ENCODE data around the gene SLC13A2. TPM values are rescaled to one million over a fixed set of nuclear protein-coding genes. Genes with fewer than 3 reads are reported as not detected.

SLC13A2 gene
- total RNA-seq, 4 donors from 2014 or later: not detected

GRCh38 chr17:28477928-28478327 is 4.5 kb downstream of the SLC13A2 start:
- Histone ChIP-seq H3K4me3 (replicated peaks in 1 of 3) (no peak overlapping the region), H3K9me3 (no peaks in the 10 kb centered on the region), H3K27me3 (no peaks in the 10 kb centered on the region), H3K4me1 (peaks cover 12 to 29% of the 10 kb centered on the region in 2 donors), H3K36me3 (no peaks in the 10 kb centered on the region), H3K27ac (no peak overlapping the region)
- DNase-seq: no peak
- intact Hi-C loops (cut with DNase I): no loop called here
- TF ChIP-seq POLR2A (IDR thresholded peaks at IDR 0.05) (no peak), CTCF (IDR thresholded peaks at IDR 0.05) (no peak)
- 92 to 93% methylated on average over 7 of the region's 7 CpGs for WGBS, 2 donors

- Histone ChIP-seq H3K27me3 (no peaks in the 10 kb centered on the region), H3K4me3 (replicated peaks in 1 of 3) (no peak overlapping the region), H3K4me1 (peaks cover 12 to 29% of the 10 kb centered on the region in 2 donors), H3K36me3 (no peaks in the 10 kb centered on the region), H3K27ac (peak overlapping the region in 1 of 3 donors; percentile 72), H3K9me3 (no peaks in the 10 kb centered on the region)
- no peak for TF ChIP-seq CTCF (IDR thresholded peaks at IDR 0.05)
- WGBS, 2 donors: 57 to 68% methylated on average over 3 of the region's 3 CpGs
- intact Hi-C loops (cut with DNase I): no loop called here
- DNase-seq: no peak
These were observed 5.5 kb downstream of the SLC13A2 start for GRCh38 chr17:28478712-28479615.

GRCh38 chr17:28480278-28480677 is 6.8 kb downstream of the SLC13A2 start:
- intact Hi-C loops (cut with DNase I): no loop called here
- WGBS, 2 donors: 81 to 82% methylated on average over 5 of the region's 5 CpGs
- TF ChIP-seq POLR2A (IDR thresholded peaks at IDR 0.05): no peak
- TF ChIP-seq CTCF (IDR thresholded peaks at IDR 0.05): no peak
- H3K36me3 ChIP-seq: no peaks in the 10 kb centered on the region
- no peaks in the 10 kb centered on the region for H3K9me3 ChIP-seq
- peak overlapping the region in 2 of 3 donors; percentile 46 to 72 for H3K27ac ChIP-seq
- peak; percentile 35 to 48 for DNase-seq
- H3K4me3 ChIP-seq (replicated peaks in 1 of 3): no peak overlapping the region
- no peaks in the 10 kb centered on the region for H3K27me3 ChIP-seq
- peaks cover 12 to 29% of the 10 kb centered on the region in 2 donors for H3K4me1 ChIP-seq

GRCh38 chr17:28480799-28481571 is 7.5 kb downstream of the SLC13A2 start:
- WGBS, 2 donors: 35 to 49% methylated on average over 8 to 10 of the region's 10 CpGs
- Histone ChIP-seq H3K36me3 (no peaks in the 10 kb centered on the region), H3K4me1 (peaks cover 12 to 29% of the 10 kb centered on the region in 2 donors), H3K27ac (peak overlapping the region; percentile 46 to 72 (median 48)), H3K27me3 (no peaks in the 10 kb centered on the region), H3K9me3 (no peaks in the 10 kb centered on the region), H3K4me3 (replicated peaks in 1 of 3) (no peak overlapping the region)
- peak; percentile 78 to 86 for DNase-seq
- TF ChIP-seq POLR2A (IDR thresholded peaks at IDR 0.05): no peak
- no peak for TF ChIP-seq CTCF (IDR thresholded peaks at IDR 0.05)
- intact Hi-C loops (cut with DNase I): no loop called here
